ENCODE results near the gene YWHAE. TPM values are rescaled to one million over a fixed set of nuclear protein-coding genes. Genes with fewer than 3 reads are reported as not detected.

YWHAE gene
- total and polyA plus RNA-seq, 2 experiments from 2014 or later, result 658 to 2,297 TPM

- Histone ChIP-seq H3K27ac (no peak overlapping the region), H3K4me3 (no peak overlapping the region), H3K36me3 (no peaks in the 10 kb centered on the region), H3K9me3 (ENCODE audit: low read depth) (no peaks in the 10 kb centered on the region), H3K4me1 (ENCODE audit: low read depth) (peaks cover 7% of the 10 kb centered on the region), H3K27me3 (no peaks in the 10 kb centered on the region)
- no peak for DNase-seq (ENCODE audit: low read depth in 1 of 2, low spot score in 1 of 2)
- TF ChIP-seq, protein P1, sequence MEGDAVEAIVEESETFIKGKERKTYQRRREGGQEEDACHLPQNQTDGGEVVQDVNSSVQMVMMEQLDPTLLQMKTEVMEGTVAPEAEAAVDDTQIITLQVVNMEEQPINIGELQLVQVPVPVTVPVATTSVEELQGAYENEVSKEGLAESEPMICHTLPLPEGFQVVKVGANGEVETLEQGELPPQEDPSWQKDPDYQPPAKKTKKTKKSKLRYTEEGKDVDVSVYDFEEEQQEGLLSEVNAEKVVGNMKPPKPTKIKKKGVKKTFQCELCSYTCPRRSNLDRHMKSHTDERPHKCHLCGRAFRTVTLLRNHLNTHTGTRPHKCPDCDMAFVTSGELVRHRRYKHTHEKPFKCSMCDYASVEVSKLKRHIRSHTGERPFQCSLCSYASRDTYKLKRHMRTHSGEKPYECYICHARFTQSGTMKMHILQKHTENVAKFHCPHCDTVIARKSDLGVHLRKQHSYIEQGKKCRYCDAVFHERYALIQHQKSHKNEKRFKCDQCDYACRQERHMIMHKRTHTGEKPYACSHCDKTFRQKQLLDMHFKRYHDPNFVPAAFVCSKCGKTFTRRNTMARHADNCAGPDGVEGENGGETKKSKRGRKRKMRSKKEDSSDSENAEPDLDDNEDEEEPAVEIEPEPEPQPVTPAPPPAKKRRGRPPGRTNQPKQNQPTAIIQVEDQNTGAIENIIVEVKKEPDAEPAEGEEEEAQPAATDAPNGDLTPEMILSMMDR (IDR thresholded peaks at IDR 0.05; ENCODE audit: low read depth, low read length), result no peak
These were observed 42.2 kb upstream of the YWHAE start for GRCh38 chr17:1442187-1442586.

GRCh38 chr17:1440921-1441320 lies 40.9 kb upstream of the YWHAE start:
- TF ChIP-seq, protein P1 (IDR thresholded peaks at IDR 0.05; ENCODE audit: low read depth, low read length), result no peak
- no peak overlapping the region for H3K27ac ChIP-seq
- no peak for DNase-seq (ENCODE audit: low read depth in 1 of 2, low spot score in 1 of 2)
- H3K9me3 ChIP-seq (ENCODE audit: low read depth), result no peaks in the 10 kb centered on the region
- no peaks in the 10 kb centered on the region for H3K27me3 ChIP-seq
- H3K4me3 ChIP-seq, result no peak overlapping the region
- peaks cover 7% of the 10 kb centered on the region for H3K4me1 ChIP-seq (ENCODE audit: low read depth)
- peaks cover 5% of the 10 kb centered on the region for H3K36me3 ChIP-seq

- H3K4me1 ChIP-seq (ENCODE audit: low read depth), result peaks cover 7% of the 10 kb centered on the region
- peak in 1 of 2 donors; percentile 55 for DNase-seq (ENCODE audit: low read depth in 1 of 2, low spot score in 1 of 2)
- H3K27me3 ChIP-seq, result no peaks in the 10 kb centered on the region
- H3K9me3 ChIP-seq (ENCODE audit: low read depth), result no peaks in the 10 kb centered on the region
- TF ChIP-seq, protein P1 (IDR thresholded peaks at IDR 0.05; ENCODE audit: low read depth, low read length), result no peak
- H3K27ac ChIP-seq, result peak overlapping the region; percentile 1
- no peak overlapping the region for H3K4me3 ChIP-seq
- peaks cover 12% of the 10 kb centered on the region for H3K36me3 ChIP-seq
These were observed 38.6 kb upstream of the YWHAE start for GRCh38 chr17:1438593-1439083.

DNA sequence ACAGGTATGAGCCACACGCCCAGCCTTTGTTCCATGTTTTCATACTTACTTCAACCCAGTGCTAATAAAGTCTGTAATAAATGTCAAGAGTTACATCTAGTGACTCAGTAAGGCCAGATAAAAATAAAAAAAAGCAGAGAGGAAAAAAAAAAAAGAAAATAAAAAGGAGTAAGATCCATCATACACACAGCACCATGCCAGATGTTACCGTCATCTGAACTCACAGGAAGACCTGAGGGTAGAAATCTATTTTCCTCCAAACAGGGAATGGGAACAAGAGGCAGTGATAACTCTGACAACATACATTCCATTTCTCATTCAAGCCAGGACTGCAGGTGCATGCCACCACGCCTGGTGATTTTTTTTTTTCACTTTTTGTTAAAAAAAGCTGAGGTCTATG lies 35.3 kb upstream of the YWHAE start:
- TF ChIP-seq, protein P1 (IDR thresholded peaks at IDR 0.05; ENCODE audit: low read depth, low read length), result no peak
- Histone ChIP-seq H3K36me3 (peaks cover 12% of the 10 kb centered on the region), H3K4me3 (no peak overlapping the region), H3K4me1 (ENCODE audit: low read depth) (peaks cover 7% of the 10 kb centered on the region), H3K27ac (no peak overlapping the region), H3K27me3 (no peaks in the 10 kb centered on the region), H3K9me3 (ENCODE audit: low read depth) (no peaks in the 10 kb centered on the region)
- no peak for DNase-seq (ENCODE audit: low read depth in 1 of 2, low spot score in 1 of 2)

DNA sequence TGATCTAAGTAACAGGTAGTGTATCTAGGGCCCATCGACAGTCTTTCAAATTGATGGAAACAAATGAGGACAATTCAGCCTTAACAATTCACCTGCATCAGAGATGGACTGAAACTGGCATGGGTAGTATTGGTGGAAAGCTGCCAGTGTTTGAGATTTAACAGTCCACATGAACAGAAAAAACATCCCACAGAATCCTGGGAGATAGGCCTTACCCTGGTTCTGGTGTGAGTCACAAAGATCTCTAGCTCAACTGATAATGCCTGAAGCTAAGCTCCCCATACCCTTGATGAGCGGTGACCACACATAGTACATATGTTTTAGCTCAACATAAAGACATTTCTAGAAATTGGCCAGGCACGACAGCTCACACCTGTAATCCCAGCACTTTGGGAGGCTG lies 34.1 kb upstream of the YWHAE start:
- H3K4me3 ChIP-seq, result no peak overlapping the region
- H3K36me3 ChIP-seq, result peaks cover 12% of the 10 kb centered on the region
- no peaks in the 10 kb centered on the region for H3K9me3 ChIP-seq (ENCODE audit: low read depth)
- peak in 1 of 2 donors; percentile 45 for DNase-seq (ENCODE audit: low read depth in 1 of 2, low spot score in 1 of 2)
- no peak overlapping the region for H3K27ac ChIP-seq
- H3K27me3 ChIP-seq, result no peaks in the 10 kb centered on the region
- peaks cover 7% of the 10 kb centered on the region for H3K4me1 ChIP-seq (ENCODE audit: low read depth)
- TF ChIP-seq, protein P1 (IDR thresholded peaks at IDR 0.05; ENCODE audit: low read depth, low read length), result no peak

All from cardiac muscle cell (in vitro differentiated cells and primary cell).